D341Med (cell line): ENCODE results near the gene ZXDC.
A peak's percentile ranks its signal among the peaks of the same experiment; 100 is the strongest.

Experiments used
- DNase-seq: peaks from one replicate; pipeline ENCODE4 v3.0.0; 2012; ENCODE audit warnings: low spot score

The ZXDC gene

DNA sequence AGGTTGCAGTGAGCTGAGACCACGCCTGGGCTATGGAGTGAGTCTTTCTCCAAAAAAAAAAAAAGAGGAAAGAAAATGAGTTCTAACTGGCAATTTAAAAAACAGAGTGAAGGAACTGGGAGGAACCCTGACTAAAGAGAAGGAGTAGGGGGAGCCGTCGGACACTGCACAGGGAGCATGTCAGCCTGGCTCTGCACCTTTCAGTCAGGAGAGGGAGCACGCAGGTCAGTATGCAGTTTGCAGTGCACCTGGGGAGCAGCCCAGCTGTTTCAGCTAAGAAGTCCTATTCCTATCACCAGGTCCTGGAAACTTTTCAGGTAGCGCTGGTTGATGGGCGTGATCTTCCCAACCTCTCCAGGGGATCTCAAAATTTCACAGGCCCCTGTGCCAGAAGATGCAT lies 14.9 kb upstream of the ZXDC start:
- DNase-seq = no peak

DNA sequence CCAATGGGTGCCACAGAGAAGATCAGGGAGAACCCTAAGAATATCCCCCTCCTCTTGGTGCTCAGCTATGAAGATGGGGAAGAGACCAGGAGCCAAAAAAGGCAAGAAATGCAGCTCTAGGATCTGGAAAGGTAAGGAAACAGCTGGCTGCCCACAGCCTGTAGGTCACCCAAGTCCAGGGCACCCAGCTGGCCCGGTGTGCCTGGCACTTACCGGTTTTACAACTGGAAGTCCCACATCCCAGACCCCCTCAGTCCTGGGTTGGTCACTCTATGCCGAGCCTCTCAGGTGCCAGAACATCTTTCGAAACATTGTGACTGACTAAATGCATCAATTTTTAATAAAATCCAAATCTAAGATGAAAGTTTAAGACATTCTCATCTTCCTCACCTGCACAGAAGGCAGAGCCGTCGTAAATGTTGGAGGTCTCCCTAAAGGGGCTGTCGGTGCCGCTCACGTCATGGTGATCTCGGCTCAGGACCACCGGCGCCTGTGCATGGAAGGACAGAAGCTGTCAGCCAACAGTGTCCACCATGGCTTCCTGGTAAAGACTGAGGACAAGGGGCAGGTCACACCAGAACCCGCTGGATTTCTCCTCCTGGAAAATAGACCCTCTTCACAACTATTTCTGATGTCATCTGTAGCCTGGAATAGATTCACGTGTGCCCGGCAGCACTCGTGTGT lies 13.3 kb upstream of the ZXDC start:
- DNase-seq = no peak

DNA sequence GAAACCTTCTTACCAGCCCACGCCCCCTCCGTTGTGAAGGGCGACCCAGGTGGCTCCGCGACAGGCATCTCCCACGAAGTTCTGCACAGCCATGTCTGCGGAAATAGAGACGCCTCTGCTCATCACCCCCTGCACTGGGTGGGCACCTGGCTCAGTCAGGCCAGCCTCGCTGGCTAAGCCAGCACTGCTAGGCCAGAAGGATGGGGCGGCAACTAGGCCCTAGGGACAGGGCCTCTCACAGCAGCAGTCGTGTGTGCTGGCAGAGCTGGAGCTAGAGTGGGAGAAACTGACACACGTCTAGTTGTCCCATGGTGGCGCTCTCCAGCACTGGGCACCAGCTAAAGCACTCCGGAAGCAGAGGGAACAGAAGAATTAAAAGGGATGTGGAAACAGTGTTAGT lies 12.5 kb upstream of the ZXDC start:
- no peak for DNase-seq

DNA sequence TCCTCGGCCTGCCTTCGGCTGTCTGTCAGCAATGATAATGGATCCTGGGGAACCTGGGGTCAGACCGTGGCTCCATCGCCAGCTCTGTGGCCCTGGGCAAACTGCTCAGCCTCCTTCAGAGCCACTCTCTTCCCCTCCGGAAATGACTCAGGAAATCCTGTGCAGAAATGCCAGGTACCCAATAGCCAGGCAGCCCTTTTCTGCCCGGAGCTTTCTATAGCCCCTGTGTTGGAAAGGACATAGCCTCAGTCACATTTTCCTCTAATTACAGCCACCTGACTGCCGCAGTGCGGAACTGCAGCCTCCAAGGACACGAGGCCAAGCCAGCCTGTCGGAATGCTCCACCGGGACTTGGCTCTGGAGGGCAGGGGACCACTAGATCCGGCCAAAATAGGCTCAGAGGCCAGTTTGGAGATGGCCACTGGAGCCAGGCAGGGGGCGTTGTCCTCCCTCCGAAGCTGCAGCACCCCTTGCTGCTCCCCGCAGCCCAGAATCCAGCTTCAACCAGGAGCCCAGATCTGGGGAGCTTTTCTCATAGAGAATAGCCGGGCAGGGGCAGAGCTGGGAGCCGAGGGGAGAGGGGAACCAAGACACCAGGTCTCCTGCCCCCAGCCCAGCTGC lies 11.6 kb upstream of the ZXDC start:
- DNase-seq = no peak

DNA sequence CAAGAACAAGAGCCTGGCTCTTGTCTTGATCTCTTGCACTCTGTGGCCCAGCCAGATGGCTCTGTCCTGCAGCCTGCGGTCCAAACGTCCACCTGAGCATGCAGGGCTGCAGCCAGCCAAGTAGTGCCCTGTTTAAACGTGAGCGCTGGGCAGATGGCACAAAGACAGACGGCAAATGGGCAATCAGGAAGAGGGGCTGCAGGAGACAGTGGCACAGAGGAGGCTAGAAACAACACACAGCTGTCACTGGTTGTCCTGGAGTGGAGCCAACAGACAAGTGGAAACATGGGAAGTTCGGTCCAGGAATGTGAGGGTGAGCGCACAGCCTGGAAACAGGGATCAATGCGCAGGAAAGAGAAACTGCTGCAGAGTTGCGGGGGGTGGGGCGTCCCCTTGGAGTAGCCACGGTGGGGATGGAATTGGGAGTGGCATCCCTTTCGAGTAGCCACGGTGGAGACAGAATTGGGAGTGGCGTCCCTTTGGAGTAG lies 10.7 kb upstream of the ZXDC start:
- no peak for DNase-seq

DNA sequence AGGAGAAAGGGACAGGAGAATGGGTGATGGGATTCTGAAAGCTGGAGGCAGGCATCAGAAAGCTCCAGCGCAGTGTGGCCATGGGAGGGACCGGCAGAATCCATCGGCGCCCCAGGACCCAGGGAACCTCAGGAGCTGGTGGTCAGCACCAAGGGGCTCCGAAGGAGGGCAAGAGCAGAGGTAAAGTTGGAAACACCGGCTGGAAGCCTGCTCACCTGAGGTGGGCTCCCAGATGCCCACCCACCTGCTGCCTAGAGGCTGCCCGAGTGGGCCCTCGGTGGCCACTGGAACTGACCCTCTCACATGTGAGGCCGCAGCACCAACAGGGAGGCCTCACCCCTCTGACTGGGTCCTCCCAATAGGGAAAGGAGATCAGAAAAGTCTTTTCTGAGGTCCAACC lies 10.3 kb upstream of the ZXDC start:
- no peak for DNase-seq

DNA sequence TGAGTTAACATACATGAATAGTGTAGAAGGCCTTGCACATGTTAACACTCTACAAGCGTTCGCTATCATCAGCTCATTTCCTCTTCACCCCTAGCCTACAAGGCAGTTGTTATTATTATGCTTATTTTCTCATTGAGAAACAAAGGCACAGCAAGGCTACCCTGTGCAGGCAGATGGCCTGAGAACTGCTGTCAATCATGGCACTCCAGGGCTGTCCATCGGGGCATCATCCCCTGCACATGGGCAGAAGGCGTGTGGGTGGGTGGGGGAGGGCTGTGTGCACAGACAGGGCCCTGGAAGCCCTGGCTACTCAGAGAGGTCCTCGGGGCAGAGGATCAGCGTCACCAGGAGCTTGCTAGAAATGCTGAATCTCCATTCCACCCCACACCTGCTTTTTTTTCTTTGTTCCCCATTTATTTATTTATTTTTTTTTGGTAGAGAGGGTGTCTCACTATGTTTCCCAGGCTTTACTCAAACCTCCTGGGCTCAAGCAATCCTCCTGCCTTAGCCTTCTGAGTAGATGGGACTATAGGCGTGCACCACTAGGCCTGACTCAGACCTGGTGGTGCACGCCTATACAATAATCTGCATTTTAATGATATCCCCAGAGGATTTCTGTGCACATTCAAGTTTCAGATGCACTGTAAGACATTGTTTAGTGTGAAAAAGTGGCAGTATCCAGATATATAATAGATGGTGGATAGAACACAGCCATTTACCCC lies 9.6 kb upstream of the ZXDC start:
- DNase-seq = no peak

DNA sequence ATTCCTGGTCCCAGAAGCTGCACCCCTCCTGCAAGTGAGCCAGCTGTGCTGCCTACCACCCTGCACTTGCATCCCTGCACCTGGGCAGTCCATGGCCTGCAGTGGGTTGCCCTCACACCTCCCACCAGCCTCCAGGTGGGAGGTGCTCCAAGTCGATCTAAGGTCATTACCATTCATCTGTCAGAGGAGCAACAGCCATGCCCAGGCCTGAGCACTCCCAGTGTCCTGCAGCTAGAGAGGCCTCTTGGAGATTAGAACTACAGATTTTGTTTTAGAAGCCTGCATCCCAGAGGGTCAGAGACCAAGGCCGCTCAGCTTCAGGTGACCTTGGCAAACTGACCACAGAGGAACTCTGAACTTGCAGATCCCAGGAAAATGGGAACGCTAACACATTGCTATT lies 9.0 kb upstream of the ZXDC start:
- no peak for DNase-seq

DNA sequence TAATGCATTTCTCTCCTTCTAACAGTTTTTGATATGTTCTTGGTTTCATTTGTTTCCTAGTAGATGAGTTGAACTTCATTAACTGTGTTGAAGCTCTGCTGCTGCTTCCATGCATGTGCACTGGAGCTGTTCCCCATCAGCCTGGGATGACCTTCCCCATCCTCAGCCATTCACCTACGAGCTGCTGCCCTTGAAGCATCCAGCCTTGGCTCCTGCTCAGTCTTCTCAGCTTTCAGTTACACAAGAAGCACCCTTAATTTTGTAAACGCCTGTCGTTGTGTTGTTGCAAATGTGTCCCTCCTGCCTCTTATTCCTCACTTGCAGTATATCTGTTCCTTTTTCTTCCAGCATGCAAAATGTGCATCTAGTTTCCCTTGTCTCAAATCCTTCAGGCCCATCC lies 8.5 kb upstream of the ZXDC start:
- DNase-seq = no peak

DNA sequence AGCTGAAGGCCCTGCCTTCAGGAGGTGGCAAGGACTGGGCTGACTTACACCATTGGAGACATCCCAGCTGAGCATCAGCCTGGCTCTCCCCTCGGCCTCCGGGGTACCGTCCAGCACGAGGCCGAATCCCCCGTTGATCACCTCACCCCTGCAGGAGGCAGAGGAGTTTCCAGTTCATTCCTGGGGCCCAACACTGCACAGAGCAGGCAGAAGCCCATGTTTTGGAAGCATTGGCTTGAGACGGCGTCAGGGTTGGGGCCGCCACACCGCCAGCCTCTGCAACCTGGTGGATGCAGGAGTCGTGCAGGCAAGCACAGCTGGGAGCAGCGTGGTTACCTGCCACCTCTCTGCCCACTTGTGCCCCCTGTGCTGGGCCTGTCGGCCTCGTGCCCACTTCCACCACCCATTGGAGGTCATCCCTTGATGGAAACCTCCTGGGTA lies 7.7 kb upstream of the ZXDC start:
- DNase-seq = no peak

DNA sequence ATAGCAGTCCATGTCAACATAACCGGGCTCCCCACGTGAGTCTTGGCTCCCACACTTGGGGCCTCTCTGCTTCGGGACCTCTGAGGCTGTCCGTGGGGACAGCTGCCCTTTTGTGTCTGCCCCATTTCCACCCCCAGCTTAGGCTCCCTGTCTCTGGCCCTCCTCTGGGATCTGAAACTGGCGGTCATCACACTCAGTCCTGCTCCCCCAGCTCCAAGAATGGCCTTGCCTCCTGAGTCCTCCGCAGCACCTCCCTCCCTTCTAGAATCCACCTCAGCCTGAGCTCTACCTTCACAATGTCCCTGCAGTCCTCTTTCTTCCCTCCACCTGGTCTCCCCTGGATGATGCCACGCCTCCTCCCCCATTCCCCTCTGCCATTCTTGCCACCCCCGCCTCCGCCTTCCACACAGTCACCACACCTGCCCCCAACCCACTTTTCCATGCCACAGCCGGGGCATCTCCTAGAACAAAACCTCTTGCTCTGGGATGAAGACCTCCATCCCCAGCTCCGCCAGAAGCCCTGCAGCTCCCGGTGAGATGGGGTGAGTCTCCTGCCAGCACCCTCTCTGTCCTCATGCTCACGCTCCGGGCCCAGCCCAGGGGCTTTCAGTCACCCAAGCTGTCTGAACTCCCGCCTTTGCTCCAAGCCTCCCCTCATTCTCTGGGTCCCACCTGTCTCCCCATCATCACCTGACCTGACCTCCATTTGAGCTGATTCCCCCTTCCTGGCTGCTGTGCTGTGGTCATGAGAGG lies 7.0 kb upstream of the ZXDC start:
- no peak for DNase-seq

DNA sequence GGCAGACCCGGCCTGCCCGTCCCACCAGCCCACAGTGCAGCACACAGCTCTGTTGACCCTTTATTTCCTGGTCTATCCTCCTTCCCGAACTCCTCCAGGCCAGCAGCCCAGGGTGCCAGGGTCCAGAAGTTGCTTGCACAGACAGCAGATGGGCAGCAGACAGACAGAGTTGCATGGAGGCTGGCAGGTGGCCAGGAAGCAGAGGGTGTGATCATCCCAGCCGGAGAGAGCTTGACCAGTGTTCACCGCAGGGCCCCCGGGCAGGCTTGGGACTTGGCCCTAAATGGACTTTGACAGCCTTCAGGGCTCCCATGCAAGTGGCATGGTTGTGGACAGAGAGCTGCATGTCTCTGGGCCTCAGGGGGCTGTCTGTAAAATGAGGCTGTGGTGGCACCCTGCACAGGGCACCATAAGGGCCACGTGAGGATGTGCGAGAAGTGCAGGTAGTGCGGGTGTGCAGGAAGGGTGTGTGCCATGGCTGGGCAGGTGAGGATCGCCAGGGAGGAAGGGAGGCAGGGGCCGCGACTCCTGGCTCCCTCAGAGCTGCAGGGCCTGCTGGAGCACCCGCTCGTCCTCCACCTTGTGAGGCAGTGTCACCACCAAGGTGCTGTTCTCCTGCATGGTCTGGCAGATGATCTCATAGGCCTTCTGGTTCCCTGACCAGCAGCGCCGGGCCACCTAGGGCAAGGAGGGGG lies 6.3 kb upstream of the ZXDC start:
- no peak for DNase-seq

DNA sequence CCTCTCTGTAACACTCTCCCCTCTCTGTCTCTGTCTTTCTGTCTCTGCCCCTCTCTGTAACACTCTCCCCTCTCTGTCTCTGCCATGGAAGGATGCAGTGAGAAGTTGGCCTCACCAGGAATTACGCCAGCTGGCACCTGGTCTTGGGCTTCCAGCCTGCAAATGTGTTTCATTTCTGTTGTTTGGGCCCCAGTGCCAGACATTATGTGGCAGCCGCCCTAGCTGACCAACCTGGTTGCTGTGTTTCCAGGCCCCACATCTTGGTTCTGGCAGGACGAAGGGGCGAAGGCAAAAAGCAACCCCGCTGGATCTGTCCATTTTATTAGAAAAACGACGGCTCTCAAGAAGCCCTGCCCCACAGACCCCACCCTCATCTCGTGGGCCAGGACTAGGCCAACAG lies 5.2 kb upstream of the ZXDC start:
- no peak for DNase-seq

DNA sequence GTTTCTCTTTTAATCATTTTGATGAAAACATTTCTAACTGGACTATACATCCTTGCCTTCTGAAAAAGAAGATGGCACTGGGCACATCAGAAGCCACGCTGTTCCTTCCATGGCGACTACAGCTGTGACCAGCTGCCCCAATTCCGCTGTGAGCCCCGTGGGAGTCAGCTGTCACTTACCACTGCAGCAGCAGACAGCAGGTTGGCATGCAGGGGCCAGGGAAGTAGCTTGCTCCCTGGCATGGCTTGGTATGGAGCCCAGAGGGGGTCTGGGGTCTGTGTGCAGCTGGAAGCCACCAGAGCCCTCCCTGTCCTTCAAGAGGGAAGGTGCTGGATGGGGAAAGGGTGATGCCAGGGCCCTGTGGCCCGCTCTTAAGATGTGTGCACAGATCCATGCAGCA lies 4.5 kb upstream of the ZXDC start:
- no peak for DNase-seq

DNA sequence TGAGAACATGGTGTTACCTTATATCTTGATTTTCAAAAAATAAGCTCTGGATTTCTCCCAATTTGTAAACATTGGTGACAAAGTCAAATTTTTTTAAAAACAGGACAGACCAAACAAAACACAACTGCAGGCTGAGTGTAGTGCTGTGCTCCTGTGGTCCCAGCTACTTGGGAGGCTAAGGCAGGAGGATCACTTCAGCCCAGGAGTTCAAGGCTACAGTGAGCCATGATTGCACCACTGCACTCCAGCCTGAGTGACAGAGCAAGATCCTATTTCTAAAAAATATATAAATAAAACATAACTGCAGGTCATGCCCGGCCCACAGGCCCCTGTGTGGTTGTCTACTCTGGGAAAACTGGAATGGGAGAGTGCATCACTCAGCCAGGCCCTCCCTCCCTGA lies 4.0 kb upstream of the ZXDC start:
- no peak for DNase-seq

DNA sequence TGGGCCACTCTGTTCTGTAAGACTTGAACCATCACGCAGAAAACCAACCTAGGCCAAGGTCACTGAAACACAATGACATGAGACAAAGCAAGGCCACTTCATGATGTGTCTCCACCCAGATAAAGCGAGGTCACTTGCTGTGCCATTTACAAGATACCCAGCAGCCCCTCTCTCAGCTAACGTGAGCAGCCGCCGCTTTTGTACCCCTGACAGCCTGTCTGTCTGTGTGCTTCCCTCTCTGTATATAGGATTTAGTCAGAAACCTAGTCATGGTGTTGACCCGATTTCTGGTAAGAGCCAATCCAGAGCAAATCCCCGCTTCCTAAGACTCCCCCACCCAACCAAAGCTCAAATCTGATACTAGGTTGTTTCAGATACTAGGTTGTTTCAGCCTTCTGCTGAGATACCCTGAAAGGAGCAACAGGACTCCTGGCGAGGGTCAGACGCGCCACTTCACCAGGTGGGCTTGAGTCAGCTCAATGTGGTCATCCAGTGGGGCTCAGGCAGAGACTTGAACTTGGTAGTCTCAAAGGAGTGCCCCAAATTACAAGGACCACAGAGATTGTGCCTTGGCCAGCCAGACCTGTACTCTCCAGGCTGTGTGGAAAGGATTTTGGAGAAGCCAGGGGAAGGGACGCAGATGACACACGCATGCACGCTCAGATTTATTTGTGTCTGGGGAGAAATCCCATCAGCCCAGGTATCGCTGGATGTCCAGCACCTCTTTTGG lies 3.1 kb upstream of the ZXDC start:
- no peak for DNase-seq

DNA sequence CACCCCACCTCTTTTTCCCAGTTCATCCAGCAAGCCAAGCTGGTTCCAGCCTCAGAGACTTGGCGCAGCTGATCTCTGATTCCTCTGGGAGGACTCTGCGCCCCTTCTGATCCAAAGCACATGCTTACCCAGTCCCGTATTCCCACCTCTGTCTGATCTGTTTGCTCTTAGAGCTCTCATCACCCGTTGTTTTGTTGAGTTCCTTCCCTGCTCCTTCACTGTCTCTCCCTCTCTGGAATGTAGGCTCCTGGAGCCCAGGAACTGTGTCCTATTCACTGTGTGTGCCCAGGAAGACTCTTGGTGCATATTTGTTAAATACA lies 1.3 kb upstream of the ZXDC start:
- DNase-seq = no peak

DNA sequence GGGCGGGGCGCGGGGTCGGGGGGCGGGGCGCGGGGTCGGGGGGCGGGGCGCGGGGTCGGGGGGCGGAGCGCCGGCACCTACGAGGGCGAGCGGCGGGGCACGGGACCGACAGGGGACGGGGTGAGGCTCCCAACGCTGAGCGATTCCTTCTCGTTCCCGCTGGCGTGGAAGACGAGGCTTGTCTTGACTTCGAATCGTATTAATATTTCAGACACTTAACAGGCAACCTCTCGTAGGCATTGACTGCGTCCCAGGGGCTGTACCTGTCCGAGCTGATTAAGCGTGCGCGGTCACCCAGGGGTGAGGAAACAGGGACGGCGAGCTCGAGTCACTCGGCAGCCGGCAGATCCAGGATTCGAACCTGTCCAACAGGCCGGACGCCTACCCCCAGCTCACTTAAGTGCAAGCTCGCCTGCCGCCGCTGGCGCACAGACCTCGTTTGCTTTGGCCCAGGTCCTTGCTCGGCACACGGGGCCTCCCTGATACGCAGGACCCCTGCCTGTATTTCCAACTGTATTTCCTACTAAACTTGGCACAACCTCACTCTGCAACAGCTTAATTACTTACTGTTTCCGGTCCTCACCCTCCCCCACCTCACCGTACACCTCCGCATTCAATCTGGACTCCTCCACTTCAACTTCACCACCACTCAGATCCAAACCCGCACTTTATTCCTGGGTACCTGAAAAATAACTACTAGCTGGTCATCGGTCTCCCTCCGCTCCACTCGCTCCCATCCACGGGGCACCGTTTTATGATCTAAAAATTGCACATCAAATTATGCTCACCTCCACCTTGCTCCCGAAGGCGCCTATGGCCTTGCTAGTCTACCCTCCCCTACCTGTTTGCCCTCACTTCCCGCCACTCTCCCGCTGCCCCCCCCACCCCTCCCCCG lies 722 bp upstream of the ZXDC start:
- peak; percentile 60 for DNase-seq

DNA sequence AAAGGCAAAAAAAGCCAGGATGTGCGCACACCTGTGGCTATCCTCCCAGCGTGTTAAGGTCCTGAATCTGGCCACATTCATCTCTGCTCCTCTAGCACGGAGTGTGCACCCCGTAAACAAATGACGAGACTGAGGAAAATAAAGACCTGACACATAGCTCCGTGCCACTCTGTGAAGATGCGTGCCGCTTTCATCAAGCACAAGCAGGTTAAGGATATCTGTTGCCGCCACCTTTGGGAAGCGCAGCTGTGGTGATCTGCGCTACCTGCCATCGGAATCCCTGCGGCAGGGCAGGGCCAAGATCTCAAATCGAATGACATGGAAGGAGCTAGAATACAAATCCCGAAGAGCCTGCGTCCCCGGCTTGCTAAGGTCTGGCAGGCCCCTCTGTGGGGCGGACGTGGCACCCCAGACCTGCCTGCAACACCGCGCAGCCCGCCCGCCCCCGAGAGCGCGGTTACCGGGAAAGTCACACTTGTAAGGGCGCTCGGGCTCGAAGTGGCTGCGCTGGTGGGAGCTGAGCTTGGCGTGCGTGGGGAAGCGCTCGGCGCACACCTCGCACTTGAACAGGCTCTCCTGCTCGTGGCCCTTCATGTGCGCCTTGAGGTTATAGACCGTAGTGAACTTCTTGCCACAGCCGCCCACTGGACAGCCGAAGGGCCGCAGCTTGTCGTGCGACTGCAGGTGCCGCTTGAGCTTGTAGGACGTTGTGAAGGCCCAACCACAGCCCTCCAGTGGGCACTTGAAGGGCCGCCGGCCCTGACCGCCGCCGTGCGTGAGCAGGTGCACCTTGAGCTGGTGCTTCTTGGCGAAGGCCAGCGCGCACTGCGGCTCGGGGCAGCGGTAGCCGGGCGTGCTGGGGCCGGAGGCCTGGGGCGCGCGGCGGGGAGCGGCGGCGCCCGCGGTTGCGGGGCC lies 936 bp downstream of the ZXDC start:
- DNase-seq = peak; percentile 60
